Measurements from ENCODE around the gene SGCD. TPM values are rescaled to one million over a fixed set of nuclear protein-coding genes. Genes with fewer than 3 reads are reported as not detected.

Gene SGCD
- total and polyA plus RNA-seq, 11 donors: 17.4 to 150 (median 76.9) TPM

- TF ChIP-seq CTCF (IDR thresholded peaks at IDR 0.05) (no peak), POLR2A (IDR thresholded peaks at IDR 0.05) (no peak)
- no peaks in the 10 kb centered on the region for H3K36me3 ChIP-seq
- 67 to 81% (median 71%) methylated on average over 1 of the region's 1 CpG for WGBS, 4 donors
- intact Hi-C loops (cut with DNase I): no loop called here
- no peaks in the 10 kb centered on the region for H3K9me3 ChIP-seq
- peak overlapping the region in 6 of 12 donors; percentile 15 to 65 (median 63) for H3K27ac ChIP-seq
- ATAC-seq: peak in 1 of 4 donors; percentile 17
- no peaks in the 10 kb centered on the region for H3K27me3 ChIP-seq
- peaks cover 0 to 50% (median 26%) of the 10 kb centered on the region in 12 donors for H3K4me1 ChIP-seq
- H3K4me3 ChIP-seq: no peak overlapping the region
- no peak for DNase-seq
These were observed 67.0 kb downstream of the SGCD start for GRCh38 chr5:156393980-156394379.

- H3K9me3 ChIP-seq: no peaks in the 10 kb centered on the region
- H3K27ac ChIP-seq: peak overlapping the region in 11 of 12 donors; percentile 11 to 70 (median 63)
- peaks cover 0 to 52% (median 28%) of the 10 kb centered on the region in 12 donors for H3K4me1 ChIP-seq
- intact Hi-C loops (cut with DNase I): no loop called here
- 47 to 60% (median 49%) methylated on average over 6 of the region's 6 CpGs for WGBS, 4 donors
- no peaks in the 10 kb centered on the region for H3K36me3 ChIP-seq
- TF ChIP-seq CTCF (IDR thresholded peaks at IDR 0.05) (no peak), POLR2A (IDR thresholded peaks at IDR 0.05) (no peak)
- DNase-seq (no peak), ATAC-seq (peak in 3 of 4 donors; percentile 41 to 45 (median 43))
- H3K4me3 ChIP-seq: no peak overlapping the region
- no peaks in the 10 kb centered on the region for H3K27me3 ChIP-seq
These were observed 67.8 kb downstream of the SGCD start for GRCh38 chr5:156394642-156395305.

GRCh38 chr5:156395306-156395675 lies 68.3 kb downstream of the SGCD start:
- DNase-seq (no peak), ATAC-seq (peak in 1 of 4 donors; percentile 3)
- Histone ChIP-seq H3K9me3 (no peaks in the 10 kb centered on the region), H3K4me1 (peaks cover 0 to 57% (median 31%) of the 10 kb centered on the region in 12 donors), H3K27ac (peak overlapping the region; percentile 11 to 70 (median 61)), H3K27me3 (no peaks in the 10 kb centered on the region), H3K4me3 (no peak overlapping the region), H3K36me3 (no peaks in the 10 kb centered on the region)
- 34 to 50% (median 38%) methylated on average over 2 of the region's 2 CpGs for WGBS, 4 donors
- intact Hi-C loops (cut with DNase I): no loop called here
- TF ChIP-seq POLR2A (IDR thresholded peaks at IDR 0.05) (no peak), CTCF (IDR thresholded peaks at IDR 0.05) (no peak)

GRCh38 chr5:156396063-156396829 lies 69.3 kb downstream of the SGCD start:
- Histone ChIP-seq H3K9me3 (no peaks in the 10 kb centered on the region), H3K4me3 (no peak overlapping the region), H3K4me1 (peaks cover 0 to 67% (median 31%) of the 10 kb centered on the region in 12 donors), H3K36me3 (no peaks in the 10 kb centered on the region), H3K27ac (peak overlapping the region in 10 of 12 donors; percentile 13 to 70 (median 63)), H3K27me3 (no peaks in the 10 kb centered on the region)
- WGBS, 4 donors: 38 to 51% (median 41%) methylated on average over 11 of the region's 11 CpGs
- TF ChIP-seq CTCF (IDR thresholded peaks at IDR 0.05) (no peak), POLR2A (IDR thresholded peaks at IDR 0.05) (no peak)
- intact Hi-C loops (cut with DNase I): no loop called here
- ATAC-seq: peak in 2 of 4 donors; percentile 36 to 52
- DNase-seq: no peak

All from heart left ventricle (tissue), 16 donors.